ENCODE measurements around the gene HIVEP2. TPM values are rescaled to one million over a fixed set of nuclear protein-coding genes. Genes with fewer than 3 reads are reported as not detected.

Gene HIVEP2
- total RNA-seq, 1 experiment from 2014 or later = 8.2 TPM

DNA sequence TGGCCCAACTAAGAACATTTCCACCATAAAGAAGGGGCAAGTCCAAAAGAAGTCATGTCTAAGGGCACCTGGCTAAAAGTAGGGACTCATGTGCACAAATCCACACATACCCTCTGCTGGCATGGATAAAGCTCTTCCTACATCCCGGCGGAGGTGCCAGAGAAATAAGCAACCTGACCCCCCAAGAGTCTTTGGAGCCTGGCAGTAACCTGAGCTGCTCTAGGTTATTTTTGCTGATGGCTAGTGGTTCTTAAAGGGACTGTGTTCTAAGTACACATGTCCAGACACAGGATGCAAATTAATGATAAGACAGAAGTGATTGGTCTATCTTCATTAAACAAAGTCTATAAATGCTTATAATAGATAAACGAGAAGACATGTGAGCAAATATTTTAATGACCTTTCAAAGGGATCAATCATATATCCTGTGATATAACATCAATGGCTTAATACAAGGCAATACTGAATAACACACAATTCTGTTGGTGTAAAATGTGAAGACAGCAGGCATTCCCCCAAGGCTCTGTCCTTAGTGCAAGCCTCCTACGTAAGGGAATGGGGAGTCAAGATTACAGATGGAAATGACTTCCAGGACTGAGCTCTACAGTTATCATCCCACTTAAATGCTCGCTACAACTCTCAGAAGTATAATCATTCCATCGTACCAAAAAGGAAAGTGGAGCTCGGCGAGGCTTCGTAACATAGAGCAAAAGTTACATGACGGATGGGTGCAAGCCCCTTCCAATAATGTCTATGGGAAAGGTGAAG is 52.5 kb downstream of the HIVEP2 start:
- DNase-seq (ENCODE audit: low read depth) = no peak

GRCh38 chr6:142891454-142891853 is 53.5 kb downstream of the HIVEP2 start:
- no peak for DNase-seq (ENCODE audit: low read depth)

GRCh38 chr6:142888456-142888855 is 56.5 kb downstream of the HIVEP2 start:
- no peak for DNase-seq (ENCODE audit: low read depth)

- DNase-seq (ENCODE audit: low read depth) = no peak
Measured at GRCh38 chr6:142887517-142887916, 57.5 kb downstream of the HIVEP2 start.

DNA sequence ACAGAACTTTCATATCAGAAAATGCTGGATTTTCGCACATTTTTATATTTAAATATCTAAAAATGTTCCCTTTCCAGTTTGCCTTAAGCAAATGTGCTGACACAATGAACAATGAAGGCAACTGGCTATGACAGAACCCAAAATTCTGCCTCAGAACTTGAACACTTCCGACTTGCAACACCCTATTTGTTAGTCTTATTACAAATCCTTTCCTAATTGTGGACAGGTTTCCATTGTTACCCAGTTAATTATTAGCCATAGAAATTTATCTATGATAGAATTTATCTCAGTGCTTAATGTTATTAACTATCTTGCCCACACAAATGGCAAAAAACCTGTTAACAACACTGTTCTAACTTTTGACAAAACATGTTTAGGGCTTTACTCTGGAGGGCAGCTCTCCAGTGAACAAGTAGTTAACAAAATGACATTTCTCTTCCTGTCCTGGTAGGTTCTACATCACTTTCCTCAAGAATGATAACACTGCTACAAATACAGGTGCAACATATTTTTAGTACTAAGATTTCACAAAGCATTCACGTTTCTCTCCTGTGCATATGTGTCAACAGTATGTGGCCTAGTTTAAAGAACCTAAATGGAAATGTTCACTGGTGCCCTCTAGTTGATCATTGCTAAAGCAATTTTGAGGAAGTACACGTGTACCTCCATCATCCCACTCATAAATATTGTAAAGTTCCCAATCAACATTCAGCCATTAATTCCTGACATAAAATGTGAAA is 58.4 kb downstream of the HIVEP2 start:
- DNase-seq (ENCODE audit: low read depth) = peak; percentile 33

GRCh38 chr6:142885182-142885867 is 59.7 kb downstream of the HIVEP2 start:
- DNase-seq (ENCODE audit: low read depth) = peak; percentile 92

DNA sequence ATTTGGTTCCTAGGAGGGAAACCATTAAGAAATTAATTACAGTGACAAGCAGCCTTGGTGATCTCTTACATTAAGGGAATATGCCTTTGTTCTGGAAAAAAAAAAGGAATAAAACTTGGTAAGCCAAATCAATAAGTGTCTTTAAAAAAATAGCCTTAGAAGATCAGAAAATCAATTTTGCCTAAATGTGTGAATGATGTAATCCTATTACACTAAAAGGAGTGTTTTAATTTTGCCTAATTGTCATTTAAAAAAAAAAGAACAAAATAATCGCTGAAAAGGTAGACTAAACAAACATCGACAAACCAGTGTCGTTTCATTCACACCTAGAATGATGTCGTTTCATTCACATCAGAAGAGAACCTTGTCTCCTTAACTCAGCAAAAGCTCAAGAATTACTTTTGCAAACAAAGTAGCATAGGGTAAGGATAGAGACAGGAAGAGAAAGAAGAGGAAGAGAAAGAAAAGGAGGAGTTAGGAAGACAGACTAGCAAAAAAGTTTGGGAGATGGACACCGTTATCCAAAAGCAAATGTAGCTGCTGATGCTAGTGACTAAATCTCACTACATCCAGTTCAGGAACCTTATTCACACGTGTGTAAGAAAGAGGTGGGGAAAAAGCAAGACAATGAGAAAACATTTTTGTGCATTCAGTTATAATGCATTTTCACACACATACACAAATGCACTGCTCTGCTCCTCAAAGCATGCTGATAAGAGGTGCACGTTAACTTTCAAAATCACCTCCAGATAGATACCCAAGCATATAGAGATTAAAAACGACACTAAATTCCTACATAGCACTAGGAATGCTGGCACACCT is 60.6 kb downstream of the HIVEP2 start:
- DNase-seq (ENCODE audit: low read depth) = no peak

DNA sequence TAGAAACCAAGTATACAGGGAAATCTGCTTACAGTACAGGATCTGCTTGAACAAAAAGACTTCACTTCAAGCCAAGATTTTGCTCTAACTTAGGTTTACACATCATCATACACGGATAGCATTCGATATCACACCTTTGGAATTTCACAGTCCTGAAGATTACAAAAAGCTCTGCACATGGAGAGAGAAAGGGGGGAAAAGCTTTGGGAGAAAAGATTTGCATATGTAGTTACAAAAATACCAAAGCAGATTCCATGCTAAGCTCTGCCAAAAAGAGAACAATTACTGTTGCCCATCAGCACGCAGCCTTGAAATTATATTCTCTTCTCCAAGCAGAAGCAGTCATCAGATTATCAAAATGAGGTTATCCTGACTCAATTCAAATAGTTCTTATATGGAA is 62.0 kb downstream of the HIVEP2 start:
- DNase-seq (ENCODE audit: low read depth) = no peak

- no peak for DNase-seq (ENCODE audit: low read depth)
Measured at GRCh38 chr6:142881761-142882160, 63.2 kb downstream of the HIVEP2 start.

- DNase-seq (ENCODE audit: low read depth) = no peak
Measured at GRCh38 chr6:142881290-142881689, 63.7 kb downstream of the HIVEP2 start.

- DNase-seq (ENCODE audit: low read depth) = no peak
Measured at GRCh38 chr6:142880201-142880600, 64.8 kb downstream of the HIVEP2 start.

GRCh38 chr6:142879527-142879926 is 65.4 kb downstream of the HIVEP2 start:
- DNase-seq (ENCODE audit: low read depth) = no peak

DNA sequence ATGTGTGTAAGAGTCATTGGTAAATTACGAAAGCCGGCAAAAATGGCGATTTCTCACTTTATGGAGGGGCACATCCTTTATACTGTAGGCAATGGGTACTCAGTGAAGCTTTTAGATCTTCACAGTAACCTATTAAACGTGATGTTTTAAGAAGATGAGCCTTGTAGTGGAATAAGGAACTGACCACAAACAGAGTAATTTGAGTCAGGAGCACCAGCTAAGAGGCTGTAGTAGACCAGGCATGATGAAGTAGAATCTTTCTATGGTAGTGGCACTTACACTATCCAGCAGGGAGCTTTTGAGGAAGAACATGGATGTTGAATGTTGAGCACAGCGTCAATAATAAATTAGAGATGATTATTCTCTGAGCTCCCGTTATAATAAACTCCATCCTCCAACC is 65.9 kb downstream of the HIVEP2 start:
- no peak for DNase-seq (ENCODE audit: low read depth)

GRCh38 chr6:142878407-142878806 is 66.6 kb downstream of the HIVEP2 start:
- DNase-seq (ENCODE audit: low read depth) = no peak

- DNase-seq (ENCODE audit: low read depth) = no peak
Measured at GRCh38 chr6:142874676-142875075, 70.3 kb downstream of the HIVEP2 start.

DNA sequence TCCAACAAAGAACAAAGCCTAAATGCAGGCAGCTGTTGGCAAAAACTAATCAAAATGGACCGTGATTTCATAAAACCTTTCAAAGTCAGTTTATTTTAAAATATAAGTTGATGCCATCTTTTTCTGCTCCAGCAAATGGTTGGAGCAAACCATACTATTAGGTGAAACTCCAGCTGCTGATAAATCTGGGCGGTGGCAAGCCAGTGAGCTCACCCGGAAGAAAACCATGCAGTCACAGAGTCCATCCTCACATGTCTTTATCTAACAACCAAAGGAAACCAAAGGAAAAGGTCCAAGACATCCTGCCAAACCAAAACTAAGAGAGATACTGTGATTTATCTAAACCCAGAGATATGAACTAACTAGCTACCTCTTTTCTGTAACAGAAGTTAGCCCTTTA is 72.6 kb downstream of the HIVEP2 start:
- DNase-seq (ENCODE audit: low read depth) = peak; percentile 49

- DNase-seq (ENCODE audit: low read depth) = peak; percentile 89
Measured at GRCh38 chr6:142871910-142872331, 73.1 kb downstream of the HIVEP2 start.

DNA sequence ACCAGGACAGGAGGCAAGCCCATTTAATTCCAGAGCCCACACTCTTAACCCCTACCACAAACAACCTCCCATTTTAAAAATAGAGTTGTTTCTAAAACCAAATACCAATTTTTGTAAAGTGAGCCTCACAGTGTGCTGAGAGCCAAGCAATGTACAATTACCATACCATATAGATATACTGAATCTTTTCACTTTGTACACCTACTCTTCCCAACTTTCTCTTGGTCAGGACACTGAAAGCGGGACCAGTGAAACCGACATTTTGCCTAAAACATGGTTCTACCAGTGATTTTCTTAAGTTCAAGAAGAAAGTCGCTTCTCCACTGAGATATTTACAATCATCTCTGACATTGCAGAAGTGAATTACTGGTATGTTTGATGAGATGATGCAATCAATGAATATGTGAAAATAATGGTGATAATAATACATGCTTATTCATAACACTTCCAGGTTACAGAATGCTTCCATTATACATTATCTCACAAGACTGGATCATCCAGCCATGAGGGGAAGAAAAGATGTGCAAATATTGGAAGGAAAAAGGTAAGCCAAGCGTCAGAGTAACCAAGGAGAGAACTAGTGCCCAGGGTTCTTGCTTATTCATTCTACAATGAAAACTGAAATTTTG is 74.1 kb downstream of the HIVEP2 start:
- DNase-seq (ENCODE audit: low read depth) = no peak

DNA sequence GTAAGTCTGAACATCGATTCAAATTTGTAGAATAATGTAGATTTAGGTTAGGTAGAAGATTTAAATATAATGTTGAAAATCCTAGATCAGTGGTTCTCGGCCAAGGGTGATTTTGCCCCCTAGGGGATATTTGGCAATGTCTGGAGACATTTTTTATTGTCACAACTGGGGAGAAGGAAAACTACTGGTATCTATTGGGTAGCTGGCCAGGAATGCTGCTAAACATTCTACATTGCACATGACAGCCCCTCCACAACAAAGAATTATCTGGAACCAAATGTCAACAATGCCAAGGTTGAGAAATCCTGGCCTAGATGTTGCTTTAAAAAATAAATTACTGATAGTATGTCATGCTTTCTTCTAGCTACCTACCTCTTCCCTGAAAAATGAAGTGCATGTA is 76.1 kb downstream of the HIVEP2 start:
- no peak for DNase-seq (ENCODE audit: low read depth)

- DNase-seq (ENCODE audit: low read depth) = no peak
Measured at GRCh38 chr6:142867988-142868812, 76.8 kb downstream of the HIVEP2 start.

All from Daoy (cell line).